ENCODE measurements around the gene NRAP.

Gene NRAP, protein sequence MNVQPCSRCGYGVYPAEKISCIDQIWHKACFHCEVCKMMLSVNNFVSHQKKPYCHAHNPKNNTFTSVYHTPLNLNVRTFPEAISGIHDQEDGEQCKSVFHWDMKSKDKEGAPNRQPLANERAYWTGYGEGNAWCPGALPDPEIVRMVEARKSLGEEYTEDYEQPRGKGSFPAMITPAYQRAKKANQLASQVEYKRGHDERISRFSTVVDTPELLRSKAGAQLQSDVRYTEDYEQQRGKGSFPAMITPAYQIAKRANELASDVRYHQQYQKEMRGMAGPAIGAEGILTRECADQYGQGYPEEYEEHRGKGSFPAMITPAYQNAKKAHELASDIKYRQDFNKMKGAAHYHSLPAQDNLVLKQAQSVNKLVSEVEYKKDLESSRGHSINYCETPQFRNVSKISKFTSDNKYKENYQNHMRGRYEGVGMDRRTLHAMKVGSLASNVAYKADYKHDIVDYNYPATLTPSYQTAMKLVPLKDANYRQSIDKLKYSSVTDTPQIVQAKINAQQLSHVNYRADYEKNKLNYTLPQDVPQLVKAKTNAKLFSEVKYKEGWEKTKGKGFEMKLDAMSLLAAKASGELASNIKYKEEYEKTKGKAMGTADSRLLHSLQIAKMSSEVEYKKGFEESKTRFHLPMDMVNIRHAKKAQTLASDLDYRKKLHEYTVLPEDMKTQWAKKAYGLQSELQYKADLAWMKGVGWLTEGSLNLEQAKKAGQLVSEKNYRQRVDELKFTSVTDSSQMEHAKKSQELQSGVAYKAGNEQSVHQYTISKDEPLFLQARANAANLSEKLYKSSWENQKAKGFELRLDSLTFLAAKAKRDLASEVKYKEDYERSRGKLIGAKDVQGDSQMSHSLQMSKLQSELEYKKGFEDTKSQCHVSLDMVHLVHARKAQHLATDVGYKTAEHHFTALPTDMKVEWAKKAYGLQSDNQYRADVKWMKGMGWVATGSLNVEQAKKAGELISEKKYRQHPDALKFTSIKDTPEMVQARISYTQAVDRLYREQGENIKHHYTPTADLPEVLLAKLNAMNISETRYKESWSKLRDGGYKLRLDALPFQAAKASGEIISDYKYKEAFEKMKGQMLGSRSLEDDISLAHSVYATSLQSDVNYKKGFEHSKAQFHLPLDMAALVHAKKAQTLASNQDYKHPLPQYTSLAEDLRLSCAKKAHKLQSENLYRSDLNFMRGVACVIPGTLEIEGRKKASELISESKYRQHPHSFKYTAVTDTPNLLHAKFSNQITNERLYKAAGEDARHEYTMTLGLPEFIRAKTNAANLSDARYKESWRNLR (N-terminal part only)

DNA sequence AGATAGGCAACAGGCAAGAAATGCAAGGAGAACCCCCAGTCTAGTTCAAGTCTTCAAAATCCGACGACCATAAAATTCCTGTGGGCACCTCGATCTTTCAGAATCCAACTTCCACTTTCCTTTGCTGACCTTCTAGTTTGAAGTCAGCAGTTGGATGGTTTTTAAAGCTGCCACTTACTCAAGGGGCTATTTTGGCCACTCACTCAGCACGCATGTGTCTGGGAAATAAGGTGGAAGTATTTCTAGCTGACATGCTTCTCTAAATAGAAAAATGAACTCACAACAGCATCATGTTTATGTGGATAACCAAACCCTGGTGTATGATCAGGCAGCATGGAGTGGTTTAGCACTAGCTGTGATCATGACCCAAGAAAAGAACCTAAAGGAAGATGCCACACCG lies at the start of gene NRAP:
Gene NRAP (minus strand): TSS at position 134 of the 400 bp plus-strand sequence. CDS start 159 bp downstream, outside the sequence.
- no peak for DNase-seq (ENCODE audit: low read depth in 2 of 2)

DNA sequence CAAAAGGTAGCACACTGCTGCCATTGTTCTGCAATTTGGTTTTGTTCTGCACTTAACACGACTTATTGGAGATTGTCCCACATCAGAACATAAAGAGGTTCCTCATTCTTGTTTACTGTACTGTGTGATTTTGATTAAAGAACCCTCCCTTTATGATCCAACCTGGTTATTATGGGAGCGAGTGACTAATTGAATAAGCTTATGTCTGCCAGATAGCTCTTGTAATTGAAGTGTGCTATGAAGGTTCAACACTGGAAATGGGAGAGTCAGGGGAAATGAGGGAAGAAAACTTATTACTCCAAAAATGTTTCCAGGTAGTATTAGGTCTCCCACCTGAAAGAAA lies 49.8 kb upstream of the NRAP start:
- no peak for DNase-seq (ENCODE audit: low read depth in 2 of 2)

DNA sequence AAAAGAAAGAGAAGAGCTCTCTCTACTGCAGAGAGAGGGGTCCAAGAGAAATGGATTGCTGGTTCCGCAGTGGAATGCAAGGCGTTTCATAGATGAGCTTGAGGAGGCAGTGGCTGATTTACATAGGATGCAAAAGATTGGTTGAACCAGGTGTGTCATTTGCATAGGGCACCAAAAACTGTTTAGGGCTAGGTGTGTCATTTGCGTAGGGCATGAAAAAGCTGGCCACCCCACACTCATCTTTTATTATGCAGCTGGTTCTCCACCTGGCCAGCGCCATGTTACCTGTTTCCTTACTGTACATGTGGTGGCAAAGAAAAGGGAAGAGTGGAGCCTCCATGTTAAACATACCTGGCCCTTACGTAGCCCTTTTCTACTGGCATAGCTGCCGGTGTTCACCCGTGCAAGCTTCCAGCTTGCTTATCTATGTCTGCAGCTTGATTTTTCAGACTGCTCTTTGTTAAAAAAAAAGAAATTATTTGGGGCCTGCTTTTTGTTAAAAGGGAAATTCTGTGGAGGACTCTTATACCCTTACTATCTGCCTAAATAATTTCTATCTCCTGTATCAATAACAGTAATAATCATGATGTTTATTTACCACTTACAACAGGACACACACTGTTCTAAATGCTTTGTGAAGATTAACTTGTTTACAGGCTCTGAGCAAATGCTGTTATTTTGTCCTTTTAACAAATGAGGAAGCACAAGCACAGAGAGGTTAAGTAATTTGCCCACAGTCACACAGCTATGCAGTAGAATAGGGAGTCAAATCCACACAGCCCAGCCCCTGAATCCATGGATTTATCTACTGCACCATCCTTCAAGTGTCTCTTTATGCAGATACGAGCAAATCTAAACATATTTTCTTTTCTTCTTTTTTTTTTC lies 49.2 kb upstream of the NRAP start:
- DNase-seq (ENCODE audit: low read depth in 2 of 2), result no peak

DNA sequence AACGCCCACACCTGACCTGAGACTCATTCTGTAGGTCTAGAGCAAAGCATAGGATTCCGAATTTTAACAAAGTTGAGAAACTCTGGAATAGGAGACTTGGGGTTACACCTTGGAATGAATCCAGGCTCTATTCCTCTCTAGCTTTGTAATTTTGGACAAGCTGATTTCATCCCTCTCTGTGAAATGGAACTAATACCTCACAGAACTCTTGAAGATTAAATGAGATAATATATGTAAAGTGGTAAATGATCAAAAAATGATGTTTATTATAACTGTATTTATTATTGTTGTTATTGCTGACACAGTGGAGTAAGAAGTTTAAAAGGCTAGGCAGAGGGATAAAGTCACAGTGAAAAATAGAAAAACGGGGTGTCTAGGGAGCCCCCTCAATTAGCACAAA lies 48.2 kb upstream of the NRAP start:
- no peak for DNase-seq (ENCODE audit: low read depth in 2 of 2)

DNA sequence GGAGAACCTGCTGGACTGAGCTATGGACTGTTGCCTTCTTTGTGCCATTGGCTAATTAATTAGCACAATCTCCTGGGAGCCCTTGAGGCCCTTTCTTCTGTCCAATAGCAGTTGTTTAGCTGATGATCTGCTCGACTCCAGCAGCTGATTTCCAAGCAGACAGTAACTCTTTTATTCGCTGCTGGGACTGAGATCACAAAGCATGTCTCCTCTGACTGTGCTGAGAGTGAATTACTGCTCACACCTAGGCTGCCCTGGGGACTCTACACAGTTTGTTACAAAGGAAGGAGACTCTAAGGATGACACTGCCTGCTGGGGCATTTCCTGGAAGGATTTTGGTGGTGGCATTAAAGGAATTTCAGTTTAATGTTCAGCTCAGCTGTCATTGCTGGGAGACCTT lies 47.3 kb upstream of the NRAP start:
- no peak for DNase-seq (ENCODE audit: low read depth in 2 of 2)

DNA sequence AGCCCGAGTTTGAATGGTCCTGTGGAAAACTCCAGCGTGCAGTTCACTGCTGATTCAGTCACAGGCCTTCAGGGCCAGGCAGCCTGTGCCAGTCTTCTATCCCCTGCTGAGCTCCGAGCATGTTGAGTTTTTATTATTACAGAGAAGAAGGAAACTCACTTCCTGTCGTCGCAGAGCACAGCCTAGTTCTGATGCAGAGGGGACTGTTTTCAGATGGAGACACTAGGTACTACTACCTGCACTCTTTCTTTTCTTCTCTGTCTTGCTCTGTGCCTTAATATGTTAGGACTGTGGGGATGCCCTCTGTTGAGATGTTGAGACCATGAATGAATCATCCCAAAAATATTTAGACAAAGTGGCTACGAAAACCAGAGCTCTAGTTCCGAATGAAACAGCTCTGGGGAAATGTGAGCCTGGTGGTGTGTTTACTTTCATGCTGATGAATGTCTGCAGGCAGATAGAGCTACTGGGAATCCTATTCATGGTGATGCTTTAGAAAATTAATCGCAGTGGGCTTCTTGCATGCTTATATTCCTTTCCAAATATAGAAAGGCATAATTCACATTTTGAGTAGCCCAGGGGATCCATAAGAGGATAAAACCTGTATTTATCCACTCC lies 45.5 kb upstream of the NRAP start:
- no peak for DNase-seq (ENCODE audit: low read depth in 2 of 2)

DNA sequence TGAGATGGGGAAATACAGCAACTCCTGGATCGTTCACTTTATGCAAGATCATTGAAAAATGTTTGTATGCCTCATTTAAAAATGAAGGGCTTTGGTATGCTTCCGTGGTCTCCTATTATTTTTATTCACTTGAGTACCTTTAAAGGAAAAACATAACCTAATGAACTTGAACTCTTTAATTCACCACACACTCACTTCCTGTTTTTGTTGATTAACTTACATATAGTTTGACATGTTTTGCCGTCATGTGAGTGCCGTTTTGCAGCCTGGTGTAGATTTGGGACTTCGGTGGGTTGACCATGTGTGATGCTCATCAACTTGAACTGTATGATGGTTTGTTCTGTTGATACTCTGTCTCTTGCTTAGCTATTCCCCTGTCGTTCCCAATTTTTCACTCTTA lies 44.8 kb upstream of the NRAP start:
- DNase-seq (ENCODE audit: low read depth in 2 of 2), result no peak

DNA sequence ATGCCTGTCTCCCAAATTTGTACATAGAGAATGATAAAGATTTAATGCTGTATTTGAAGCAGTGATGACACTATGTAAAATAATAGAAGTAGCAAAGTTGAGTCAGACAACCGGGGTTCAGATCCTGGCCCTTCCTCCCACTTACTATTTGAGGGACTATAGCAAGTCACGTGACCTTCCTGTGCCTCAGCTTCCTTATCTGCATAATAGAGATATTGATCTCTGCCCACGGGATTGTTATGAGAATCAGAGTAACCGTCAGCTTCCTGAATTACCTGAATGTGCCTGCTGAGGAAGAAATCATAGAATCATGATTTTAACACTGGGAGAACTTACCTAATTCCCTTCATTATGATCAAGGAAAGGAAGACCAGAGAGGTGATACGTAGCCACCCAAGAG lies 42.8 kb upstream of the NRAP start:
- DNase-seq (ENCODE audit: low read depth in 2 of 2), result no peak

DNA sequence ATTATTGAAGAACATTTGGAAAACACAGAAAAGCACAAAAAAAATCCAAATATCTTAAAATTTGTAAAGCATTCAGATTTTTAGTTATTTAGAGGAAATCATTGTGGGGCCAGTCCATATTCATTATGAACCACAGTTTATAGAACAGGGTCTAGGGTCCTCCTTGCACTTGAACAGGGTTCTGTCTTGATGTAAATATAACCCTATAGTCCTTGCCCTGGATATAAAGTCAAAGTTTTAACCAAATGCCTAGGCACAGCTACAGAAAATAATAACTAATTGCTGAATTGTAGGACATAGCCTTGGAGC lies 41.5 kb upstream of the NRAP start:
- no peak for DNase-seq (ENCODE audit: low read depth in 2 of 2)

DNA sequence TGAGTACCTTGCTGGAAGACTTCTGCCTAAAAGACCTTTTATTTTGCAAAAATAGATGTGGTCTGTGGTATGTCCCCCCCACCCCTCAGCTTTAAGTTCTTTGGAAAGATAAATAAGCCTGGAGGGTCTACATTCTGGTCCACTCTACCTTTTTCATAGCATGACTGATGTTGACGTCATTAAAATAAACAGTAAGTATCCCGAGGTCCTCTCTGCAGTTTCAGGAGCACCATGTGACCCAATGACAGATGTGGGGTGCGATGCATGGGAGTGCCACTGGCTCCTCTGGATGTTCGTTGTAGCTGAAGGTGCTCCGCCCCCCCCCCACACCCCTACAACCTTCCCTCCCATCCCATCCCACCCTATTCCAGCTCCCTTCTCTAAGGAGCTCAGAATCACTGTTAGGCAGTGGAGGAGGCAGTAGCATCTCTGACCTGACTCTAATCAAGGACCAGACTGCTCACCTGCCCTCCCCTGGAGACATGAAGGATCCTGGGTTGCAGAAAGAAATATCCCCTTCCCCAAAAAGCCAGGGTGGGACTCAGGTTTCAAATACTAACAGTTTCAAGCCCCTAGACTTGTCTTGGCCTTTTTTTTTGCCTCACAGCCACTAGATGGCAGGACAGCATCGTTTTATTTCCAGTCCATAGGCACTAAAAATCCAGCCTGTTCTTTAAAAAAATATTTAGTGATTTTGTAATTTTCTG lies 40.9 kb upstream of the NRAP start:
- DNase-seq (ENCODE audit: low read depth in 2 of 2), result no peak

DNA sequence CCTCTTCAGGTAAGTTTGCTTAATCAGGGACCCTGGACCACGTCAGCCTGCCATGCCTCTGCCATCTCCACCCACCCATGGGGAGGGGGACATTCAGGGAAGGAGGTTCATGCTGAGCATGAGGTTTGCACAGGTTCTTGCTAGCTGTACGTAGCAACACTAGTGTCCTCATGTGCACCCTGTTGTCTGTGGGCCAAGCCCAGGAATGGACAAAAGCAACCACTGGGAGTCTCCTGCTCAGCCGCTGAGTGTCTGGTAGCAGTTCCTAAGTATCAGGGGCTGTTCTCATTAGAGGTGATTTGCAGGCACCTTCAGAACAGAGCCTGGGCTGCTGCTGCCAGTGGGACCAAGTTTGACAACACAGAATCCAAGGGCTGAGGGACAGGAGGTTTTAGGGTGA lies 33.8 kb upstream of the NRAP start:
- DNase-seq (ENCODE audit: low read depth in 2 of 2), result no peak

DNA sequence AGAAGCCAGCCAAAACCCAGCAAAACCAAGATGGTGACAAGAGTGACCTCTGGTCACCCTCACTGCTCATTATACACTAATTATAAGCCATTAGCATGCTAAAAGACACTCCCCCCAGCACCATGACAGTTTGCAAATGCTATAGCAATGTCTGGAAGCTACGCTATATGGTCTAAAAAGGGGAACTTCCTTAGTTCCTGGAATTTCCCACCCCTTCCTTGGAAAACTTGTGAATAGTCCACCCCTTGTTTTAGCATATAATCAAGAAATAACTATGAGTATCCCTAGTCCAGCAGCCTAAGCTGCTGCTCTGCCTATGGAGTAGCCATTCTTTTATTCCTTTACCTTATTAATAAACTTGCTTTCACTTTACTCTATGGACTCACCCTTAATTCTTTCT lies 31.9 kb upstream of the NRAP start:
- no peak for DNase-seq (ENCODE audit: low read depth in 2 of 2)

DNA sequence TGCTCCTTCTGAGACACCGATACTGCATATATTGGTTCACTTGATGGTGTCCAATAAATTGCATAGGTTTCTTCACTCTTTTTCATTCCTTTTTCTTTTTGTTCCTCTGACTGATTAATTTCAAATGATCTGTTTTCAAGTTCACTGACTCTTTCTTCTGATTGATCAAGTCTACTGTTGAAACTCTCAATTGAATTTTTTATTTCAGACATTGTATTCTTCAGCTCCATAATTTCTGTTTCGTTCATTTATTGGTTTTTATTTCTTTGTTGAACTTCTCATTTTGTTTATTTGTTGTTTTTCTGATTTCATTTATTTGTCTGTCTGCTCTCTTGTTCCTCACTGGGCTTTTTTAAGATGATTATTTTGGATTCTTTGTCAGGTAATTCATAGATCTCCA lies 29.5 kb upstream of the NRAP start:
- DNase-seq (ENCODE audit: low read depth in 2 of 2), result no peak

DNA sequence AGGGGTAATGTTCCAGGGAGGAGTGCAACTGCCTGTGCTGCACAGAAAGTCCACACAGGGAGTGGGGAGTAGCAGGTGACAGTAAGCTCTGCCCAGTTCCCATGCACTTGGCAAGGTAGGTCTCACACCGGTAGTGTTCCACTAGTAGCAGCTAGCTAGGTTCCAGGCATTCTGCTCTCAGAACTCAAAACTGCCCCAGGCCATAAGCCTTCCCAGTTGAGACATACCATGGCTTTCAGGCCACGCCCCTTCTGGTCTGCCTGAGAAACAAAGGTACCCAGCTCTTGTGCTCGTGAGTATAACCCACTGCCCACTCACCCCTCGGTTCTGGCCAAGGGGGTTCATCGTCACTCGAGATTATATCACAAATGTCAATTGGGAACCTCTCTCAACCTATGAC lies 28.4 kb upstream of the NRAP start:
- DNase-seq (ENCODE audit: low read depth in 2 of 2), result no peak

DNA sequence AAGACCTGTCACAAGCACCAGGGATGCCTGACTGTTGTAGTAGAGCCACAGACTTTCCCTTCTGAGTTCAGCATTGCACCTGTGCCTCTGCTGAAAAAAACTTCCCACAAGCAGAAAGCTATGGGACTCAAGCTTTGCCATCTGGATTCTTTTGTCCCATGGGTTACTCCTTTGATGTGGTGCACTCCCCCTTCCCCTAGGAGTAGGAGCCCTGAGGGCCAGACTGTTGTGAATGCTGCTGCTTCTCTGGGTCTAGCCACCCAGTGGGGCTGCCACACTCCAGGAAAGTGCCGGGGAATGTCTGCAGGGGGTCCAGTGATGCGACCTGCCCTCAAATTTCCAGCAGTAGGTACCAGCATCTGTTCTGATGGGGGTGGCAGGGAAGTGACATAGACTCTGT lies 27.5 kb upstream of the NRAP start:
- no peak for DNase-seq (ENCODE audit: low read depth in 2 of 2)

DNA sequence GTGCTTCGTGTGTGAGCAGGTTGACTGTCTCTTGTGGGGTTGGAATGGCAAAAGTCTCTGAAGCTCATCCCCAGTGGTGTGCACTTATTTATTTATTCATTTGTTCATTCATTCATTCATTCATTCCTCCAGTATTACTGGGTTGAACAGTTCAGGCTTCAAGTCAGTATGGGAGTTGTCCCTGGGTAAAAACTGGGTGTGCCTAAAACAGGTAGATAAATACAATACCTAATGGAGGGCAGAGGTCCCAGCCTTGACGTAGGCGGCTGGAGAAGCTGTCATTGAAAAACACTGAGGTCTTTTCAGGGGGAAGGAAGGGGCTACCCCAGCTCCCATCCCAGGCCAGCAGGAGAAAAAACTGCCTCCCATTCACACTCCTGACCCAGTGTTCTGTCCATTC lies 26.9 kb upstream of the NRAP start:
- DNase-seq (ENCODE audit: low read depth in 2 of 2), result no peak

DNA sequence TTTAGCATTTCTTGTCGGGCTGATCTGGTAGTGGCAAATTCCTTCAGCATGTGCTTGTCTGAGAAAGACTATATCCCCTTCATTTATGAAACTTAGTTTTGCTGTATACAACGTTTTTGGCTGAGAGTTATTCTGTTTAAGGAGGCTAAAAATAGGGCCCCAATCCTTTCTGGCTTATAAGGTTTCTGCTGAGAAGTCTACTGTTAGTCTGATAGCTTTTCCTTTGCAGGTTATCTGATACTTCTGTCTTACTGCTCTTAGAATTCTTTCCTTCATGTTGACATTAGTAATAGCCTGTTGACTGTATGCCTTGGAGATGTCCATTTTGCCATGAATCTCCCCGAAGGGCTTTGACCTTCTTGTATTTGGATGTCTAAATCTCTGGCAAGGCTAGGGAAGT lies 25.7 kb upstream of the NRAP start:
- DNase-seq (ENCODE audit: low read depth in 2 of 2), result no peak

DNA sequence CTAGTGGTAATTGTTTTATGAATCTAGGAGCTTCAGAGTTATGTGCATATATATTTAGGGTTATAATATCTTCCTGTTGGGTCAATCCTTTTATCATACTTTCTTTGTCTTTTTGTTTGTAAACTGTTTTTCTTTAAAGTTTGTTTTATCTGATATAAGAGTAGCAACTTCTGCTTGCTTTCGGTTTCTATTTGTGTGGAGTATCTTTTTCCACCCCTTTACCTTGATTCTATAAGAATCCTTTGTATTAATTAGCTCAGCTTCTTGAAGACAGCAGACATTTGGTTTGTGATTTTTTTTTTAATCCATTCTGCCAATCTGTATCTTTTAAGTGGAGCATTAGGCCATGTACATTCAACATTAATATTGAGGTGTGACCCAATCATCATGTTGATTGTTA lies 25.2 kb upstream of the NRAP start:
- DNase-seq (ENCODE audit: low read depth in 2 of 2), result no peak

DNA sequence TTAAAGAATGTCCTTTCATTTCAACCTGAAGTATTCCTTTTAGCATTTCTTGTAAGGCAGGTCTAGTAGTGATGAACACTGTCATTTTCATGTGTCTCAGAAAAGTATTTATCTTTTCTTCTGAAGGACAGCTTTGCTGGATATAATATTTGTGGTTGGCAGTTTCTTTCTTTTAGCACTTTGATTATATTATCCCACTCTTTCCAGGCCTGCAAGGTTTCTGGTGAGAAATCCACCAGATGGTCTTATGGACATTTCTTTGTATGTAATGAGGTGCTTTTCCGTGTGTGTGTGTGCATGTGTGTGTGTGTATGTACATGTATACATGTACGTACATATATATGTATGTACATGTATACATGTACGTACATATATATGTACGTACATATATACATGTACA lies 23.2 kb upstream of the NRAP start:
- DNase-seq (ENCODE audit: low read depth in 2 of 2), result no peak

DNA sequence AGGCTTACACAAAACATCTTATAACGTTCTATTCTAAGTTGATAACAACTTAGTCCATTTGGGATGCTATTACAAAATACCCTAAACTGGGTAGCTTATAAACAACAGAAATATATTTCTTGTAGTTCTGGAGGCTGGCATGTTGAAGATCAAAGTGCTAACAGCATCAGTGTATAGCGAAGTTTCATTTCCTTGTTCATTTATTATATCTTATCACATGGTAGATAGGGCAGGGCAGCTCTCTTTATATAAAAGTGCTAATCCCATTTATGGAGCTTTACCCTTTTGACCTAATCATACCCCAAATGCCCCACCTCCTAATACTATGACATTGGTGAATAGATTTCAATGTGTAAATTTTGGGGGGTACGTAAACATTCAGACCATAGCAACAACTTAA lies 22.2 kb upstream of the NRAP start:
- no peak for DNase-seq (ENCODE audit: low read depth in 2 of 2)

DNA sequence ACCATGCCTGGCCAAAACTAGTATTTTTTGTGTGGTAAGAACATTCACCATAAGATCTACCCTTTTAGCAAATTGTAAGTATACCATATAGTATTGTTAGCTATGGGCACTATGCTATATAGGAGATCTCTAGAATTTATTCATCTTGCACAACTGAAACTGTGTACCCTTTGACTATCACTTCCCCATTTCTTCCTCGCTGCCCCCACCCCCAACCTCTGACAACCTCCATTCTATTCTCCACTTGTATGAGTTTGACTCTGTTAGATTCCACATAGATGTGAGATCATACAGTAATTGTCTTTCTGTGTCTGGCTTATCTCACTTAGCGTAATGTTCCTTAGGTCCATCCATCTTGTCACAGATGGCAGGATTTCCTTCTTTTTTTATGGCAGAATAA lies 19.5 kb upstream of the NRAP start:
- no peak for DNase-seq (ENCODE audit: low read depth in 2 of 2)
